ENCODE measurements around the gene MPPED1. TPM values are rescaled to one million over a fixed set of nuclear protein-coding genes. Genes with fewer than 3 reads are reported as not detected.

The MPPED1 gene
- total and polyA plus RNA-seq, 2 donors (not counting 3 experiments of a cell fraction or from before 2014, with no cell fraction given) = not detected

GRCh38 chr22:43476341-43476740 lies 64.5 kb downstream of the MPPED1 start:
- dilution Hi-C loops (cut with MboI; ENCODE audit: extremely low pct_ligation_motif_present, low sequenced_read_pairs) = no loop called here
- Histone ChIP-seq H3K9ac (replicated peaks; ENCODE audit: extremely low read depth, insufficient read depth, low read length) (no peak overlapping the region), H3K27ac (ENCODE audit: insufficient read depth, low read depth, low read length) (no peak overlapping the region), H3K36me3 (ENCODE audit: control insufficient read depth in 2 of 2, extremely low read depth in 1 of 2, insufficient read depth in 2 of 2, low read length in 2 of 2) (no peaks in the 10 kb centered on the region), H3K4me3 (replicated peaks in 1 of 3; ENCODE audit: insufficient read depth in 1 of 3, low read depth in 1 of 3, low read length in 3 of 3) (no peak overlapping the region), H2AFZ (ENCODE audit: low read depth, low read length) (no peak overlapping the region), H3K9me1 (replicated peaks; ENCODE audit: control insufficient read depth, extremely low read depth, insufficient read depth, low read length) (no peaks in the 10 kb centered on the region), H3K79me2 (ENCODE audit: control insufficient read depth, insufficient read depth, low read length) (no peaks in the 10 kb centered on the region), H4K20me1 (replicated peaks; ENCODE audit: control insufficient read depth, extremely low read depth, insufficient read depth, low read length) (no peaks in the 10 kb centered on the region), H3K4me2 (ENCODE audit: insufficient read depth, low read length) (no peak overlapping the region), H3K27me3 (ENCODE audit: control insufficient read depth in 2 of 2, insufficient read depth in 2 of 2, low read length in 2 of 2) (no peaks in the 10 kb centered on the region), H3K9me3 (replicated peaks; ENCODE audit: control insufficient read depth, insufficient read depth, low read length) (no peaks in the 10 kb centered on the region), H3K4me1 (ENCODE audit: control insufficient read depth, extremely low read depth, insufficient read depth, low read length) (no peaks in the 10 kb centered on the region)
- BruUV-seq (replicated peaks) = no TSS peak
- no peak for DNase-seq (ENCODE audit: low read depth, low spot score)
- ChIA-PET POLR2A (no interaction called here), CTCF (no interaction called here)
- intact Hi-C loops (cut with micrococcal nuclease) = no loop called here
- no peak for TF ChIP-seq POLR2AphosphoS5 (IDR thresholded peaks at IDR 0.05; ENCODE audit: insufficient read depth, low read depth, low read length)
- TF ChIP-seq JUN (IDR thresholded peaks at IDR 0.05; ENCODE audit: borderline replicate concordance, insufficient read depth, insufficient read length, low read depth) = no peak
- TF ChIP-seq, protein P1, sequence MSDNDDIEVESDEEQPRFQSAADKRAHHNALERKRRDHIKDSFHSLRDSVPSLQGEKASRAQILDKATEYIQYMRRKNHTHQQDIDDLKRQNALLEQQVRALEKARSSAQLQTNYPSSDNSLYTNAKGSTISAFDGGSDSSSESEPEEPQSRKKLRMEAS (IDR thresholded peaks at IDR 0.05; ENCODE audit: insufficient read depth, insufficient read length) = no peak
- no peak for TF ChIP-seq MYC (IDR thresholded peaks at IDR 0.05; ENCODE audit: low read depth, low read length)
- TF ChIP-seq, protein P2, sequence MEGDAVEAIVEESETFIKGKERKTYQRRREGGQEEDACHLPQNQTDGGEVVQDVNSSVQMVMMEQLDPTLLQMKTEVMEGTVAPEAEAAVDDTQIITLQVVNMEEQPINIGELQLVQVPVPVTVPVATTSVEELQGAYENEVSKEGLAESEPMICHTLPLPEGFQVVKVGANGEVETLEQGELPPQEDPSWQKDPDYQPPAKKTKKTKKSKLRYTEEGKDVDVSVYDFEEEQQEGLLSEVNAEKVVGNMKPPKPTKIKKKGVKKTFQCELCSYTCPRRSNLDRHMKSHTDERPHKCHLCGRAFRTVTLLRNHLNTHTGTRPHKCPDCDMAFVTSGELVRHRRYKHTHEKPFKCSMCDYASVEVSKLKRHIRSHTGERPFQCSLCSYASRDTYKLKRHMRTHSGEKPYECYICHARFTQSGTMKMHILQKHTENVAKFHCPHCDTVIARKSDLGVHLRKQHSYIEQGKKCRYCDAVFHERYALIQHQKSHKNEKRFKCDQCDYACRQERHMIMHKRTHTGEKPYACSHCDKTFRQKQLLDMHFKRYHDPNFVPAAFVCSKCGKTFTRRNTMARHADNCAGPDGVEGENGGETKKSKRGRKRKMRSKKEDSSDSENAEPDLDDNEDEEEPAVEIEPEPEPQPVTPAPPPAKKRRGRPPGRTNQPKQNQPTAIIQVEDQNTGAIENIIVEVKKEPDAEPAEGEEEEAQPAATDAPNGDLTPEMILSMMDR (IDR thresholded peaks at IDR 0.05; ENCODE audit: extremely low read depth in 1 of 2, insufficient read depth in 1 of 2, low read depth in 1 of 2, low read length in 2 of 2) = no peak
- no peak for TF ChIP-seq FOS (IDR thresholded peaks at IDR 0.05; ENCODE audit: borderline replicate concordance, insufficient read depth, low read length)
- TF ChIP-seq EZH2 (IDR thresholded peaks at IDR 0.05; ENCODE audit: borderline replicate concordance, low read depth, low read length, severe bottlenecking) = no peak
- no peak for TF ChIP-seq GATA2 (IDR thresholded peaks at IDR 0.05; ENCODE audit: insufficient read depth, insufficient read length, low read depth, low read length)
- FAIRE-seq = no peak
